Neural progenitor cell (in vitro differentiated cells): ENCODE results near the gene ENTPD5.

ENCODE experiments used
- EZH2phosphoT487 ChIP-seq: fragments of 200-600 bp; sonication (generic); IDR thresholded peaks from 2 replicates; pipeline ENCODE4 v1.6.1; 2017; ENCODE audit warnings: antibody characterized with exemption
- TF ChIP-seq, protein P1 (sequence below): fragments of 200-600 bp; sonication (generic); IDR thresholded peaks from 2 replicates; pipeline ENCODE4 v1.5.1; 2017; ENCODE audit warnings: antibody characterized with exemption, mild to moderate bottlenecking

DNA sequence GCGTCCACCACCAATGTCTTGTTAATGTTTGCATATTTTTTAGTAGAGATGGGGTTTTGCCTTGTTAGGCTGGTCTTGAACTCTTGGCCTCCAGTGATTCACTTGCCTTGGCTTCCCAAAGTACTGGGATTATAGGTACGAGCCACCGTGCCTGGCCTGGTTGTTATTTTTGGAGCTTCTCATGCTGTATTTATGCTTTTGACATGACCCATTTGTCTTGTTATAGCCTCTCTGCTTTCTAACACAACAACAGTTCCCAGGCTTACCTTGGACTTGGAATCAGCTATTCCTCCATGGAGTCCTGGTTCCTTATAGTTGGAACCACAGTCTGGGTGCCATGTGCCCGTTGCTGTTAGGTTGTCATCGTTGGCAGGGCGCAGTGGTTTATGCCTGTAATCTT is 102.8 kb downstream of the ENTPD5 start:
- TF ChIP-seq, protein P1, sequence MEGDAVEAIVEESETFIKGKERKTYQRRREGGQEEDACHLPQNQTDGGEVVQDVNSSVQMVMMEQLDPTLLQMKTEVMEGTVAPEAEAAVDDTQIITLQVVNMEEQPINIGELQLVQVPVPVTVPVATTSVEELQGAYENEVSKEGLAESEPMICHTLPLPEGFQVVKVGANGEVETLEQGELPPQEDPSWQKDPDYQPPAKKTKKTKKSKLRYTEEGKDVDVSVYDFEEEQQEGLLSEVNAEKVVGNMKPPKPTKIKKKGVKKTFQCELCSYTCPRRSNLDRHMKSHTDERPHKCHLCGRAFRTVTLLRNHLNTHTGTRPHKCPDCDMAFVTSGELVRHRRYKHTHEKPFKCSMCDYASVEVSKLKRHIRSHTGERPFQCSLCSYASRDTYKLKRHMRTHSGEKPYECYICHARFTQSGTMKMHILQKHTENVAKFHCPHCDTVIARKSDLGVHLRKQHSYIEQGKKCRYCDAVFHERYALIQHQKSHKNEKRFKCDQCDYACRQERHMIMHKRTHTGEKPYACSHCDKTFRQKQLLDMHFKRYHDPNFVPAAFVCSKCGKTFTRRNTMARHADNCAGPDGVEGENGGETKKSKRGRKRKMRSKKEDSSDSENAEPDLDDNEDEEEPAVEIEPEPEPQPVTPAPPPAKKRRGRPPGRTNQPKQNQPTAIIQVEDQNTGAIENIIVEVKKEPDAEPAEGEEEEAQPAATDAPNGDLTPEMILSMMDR = no peak
- TF ChIP-seq EZH2phosphoT487 = no peak
